Measurements from ENCODE around the gene GGTLC2. TPM values are rescaled to one million over a fixed set of nuclear protein-coding genes. Genes with fewer than 3 reads are reported as not detected.

GGTLC2 gene
- total RNA-seq, 1 donor from 2014 or later: 6.5 TPM

- Histone ChIP-seq H3K27me3 (no peaks in the 10 kb centered on the region), H3K27ac (no peak overlapping the region), H3K4me3 (no peak overlapping the region), H3K9me3 (no peaks in the 10 kb centered on the region), H3K4me1 (no peaks in the 10 kb centered on the region), H3K36me3 (no peaks in the 10 kb centered on the region)
- intact Hi-C loops (cut with DNase I): no loop called here
- DNase-seq (no peak), ATAC-seq (no peak)
- TF ChIP-seq CTCF (IDR thresholded peaks at IDR 0.05): no peak
These were observed 11.3 kb downstream of the GGTLC2 start for GRCh38 chr22:22655452-22656290.

GRCh38 chr22:22657712-22658111 is 13.3 kb downstream of the GGTLC2 start:
- no peak overlapping the region for H3K4me3 ChIP-seq
- intact Hi-C loops (cut with DNase I): no loop called here
- no peak overlapping the region for H3K27ac ChIP-seq
- H3K27me3 ChIP-seq: no peaks in the 10 kb centered on the region
- no peaks in the 10 kb centered on the region for H3K4me1 ChIP-seq
- no peak for TF ChIP-seq CTCF (IDR thresholded peaks at IDR 0.05)
- no peak for DNase-seq
- no peaks in the 10 kb centered on the region for H3K9me3 ChIP-seq
- H3K36me3 ChIP-seq: no peaks in the 10 kb centered on the region
- no peak for ATAC-seq

- no peak for DNase-seq
- intact Hi-C loops (cut with DNase I): no loop called here
- no peak for TF ChIP-seq CTCF (IDR thresholded peaks at IDR 0.05)
- H3K4me3 ChIP-seq: no peak overlapping the region
- no peak for ATAC-seq
- H3K4me1 ChIP-seq: no peaks in the 10 kb centered on the region
- no peak overlapping the region for H3K27ac ChIP-seq
- no peaks in the 10 kb centered on the region for H3K27me3 ChIP-seq
- H3K9me3 ChIP-seq: no peaks in the 10 kb centered on the region
- no peaks in the 10 kb centered on the region for H3K36me3 ChIP-seq
These were observed 16.9 kb downstream of the GGTLC2 start for GRCh38 chr22:22661275-22661674.

GRCh38 chr22:22662095-22662494 is 17.7 kb downstream of the GGTLC2 start:
- Histone ChIP-seq H3K27me3 (no peaks in the 10 kb centered on the region), H3K4me3 (no peak overlapping the region), H3K9me3 (no peaks in the 10 kb centered on the region), H3K4me1 (no peaks in the 10 kb centered on the region), H3K27ac (no peak overlapping the region), H3K36me3 (no peaks in the 10 kb centered on the region)
- TF ChIP-seq CTCF (IDR thresholded peaks at IDR 0.05): no peak
- ATAC-seq (no peak), DNase-seq (no peak)
- intact Hi-C loops (cut with DNase I): no loop called here

- no peak for ATAC-seq
- no peak overlapping the region for H3K27ac ChIP-seq
- no peaks in the 10 kb centered on the region for H3K27me3 ChIP-seq
- H3K9me3 ChIP-seq: no peaks in the 10 kb centered on the region
- intact Hi-C loops (cut with DNase I): no loop called here
- no peak for DNase-seq
- H3K4me3 ChIP-seq: no peak overlapping the region
- TF ChIP-seq CTCF (IDR thresholded peaks at IDR 0.05): no peak
- no peaks in the 10 kb centered on the region for H3K4me1 ChIP-seq
- no peaks in the 10 kb centered on the region for H3K36me3 ChIP-seq
These were observed 19.7 kb downstream of the GGTLC2 start for GRCh38 chr22:22663861-22664800.

Data from upper lobe of right lung (tissue), 1 donor.